CD4-positive, alpha-beta T cell treated with Interleukin-1 beta for 1 hour (primary cell): Measurements from ENCODE around the gene USP47.

Source experiments
- DNase-seq, 2 donors: peaks; one replicate each; pipeline ENCODE4 v3.0.0-alpha.2; 2020 to 2022

USP47 gene

DNA sequence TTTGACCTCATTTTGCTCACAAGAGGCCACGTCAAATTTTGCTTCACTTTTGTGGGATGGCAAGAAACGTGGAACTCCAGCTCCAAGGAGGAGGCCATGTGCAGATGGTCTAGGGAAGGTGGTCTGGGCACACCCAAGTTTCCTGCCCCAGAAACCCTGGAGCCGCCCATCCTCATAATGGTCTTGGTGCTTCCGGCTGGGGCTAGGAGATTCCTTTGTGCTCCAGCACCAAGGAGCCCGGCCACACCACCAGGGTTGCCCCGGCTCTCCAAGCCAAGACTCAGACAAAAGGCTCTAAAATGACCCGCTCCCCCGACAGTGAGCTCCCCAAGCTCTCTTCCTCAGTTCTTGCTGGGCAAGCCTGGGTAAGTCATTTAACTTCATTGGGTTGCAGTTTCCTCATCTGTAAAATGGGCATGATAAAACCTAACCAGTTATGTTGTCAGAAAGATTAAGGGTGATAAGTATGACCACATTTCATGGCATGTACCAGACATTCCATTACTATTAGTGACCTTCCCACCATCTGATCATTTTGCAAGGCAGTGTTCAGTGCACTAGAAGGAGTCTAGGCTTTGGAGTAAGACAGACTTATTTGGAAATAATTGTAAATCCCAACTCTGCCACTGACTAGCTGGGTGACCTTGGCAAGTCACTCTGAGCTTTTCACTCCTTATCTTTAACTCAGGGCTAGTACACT lies 143.4 kb downstream of the USP47 start:
- no peak for DNase-seq

DNA sequence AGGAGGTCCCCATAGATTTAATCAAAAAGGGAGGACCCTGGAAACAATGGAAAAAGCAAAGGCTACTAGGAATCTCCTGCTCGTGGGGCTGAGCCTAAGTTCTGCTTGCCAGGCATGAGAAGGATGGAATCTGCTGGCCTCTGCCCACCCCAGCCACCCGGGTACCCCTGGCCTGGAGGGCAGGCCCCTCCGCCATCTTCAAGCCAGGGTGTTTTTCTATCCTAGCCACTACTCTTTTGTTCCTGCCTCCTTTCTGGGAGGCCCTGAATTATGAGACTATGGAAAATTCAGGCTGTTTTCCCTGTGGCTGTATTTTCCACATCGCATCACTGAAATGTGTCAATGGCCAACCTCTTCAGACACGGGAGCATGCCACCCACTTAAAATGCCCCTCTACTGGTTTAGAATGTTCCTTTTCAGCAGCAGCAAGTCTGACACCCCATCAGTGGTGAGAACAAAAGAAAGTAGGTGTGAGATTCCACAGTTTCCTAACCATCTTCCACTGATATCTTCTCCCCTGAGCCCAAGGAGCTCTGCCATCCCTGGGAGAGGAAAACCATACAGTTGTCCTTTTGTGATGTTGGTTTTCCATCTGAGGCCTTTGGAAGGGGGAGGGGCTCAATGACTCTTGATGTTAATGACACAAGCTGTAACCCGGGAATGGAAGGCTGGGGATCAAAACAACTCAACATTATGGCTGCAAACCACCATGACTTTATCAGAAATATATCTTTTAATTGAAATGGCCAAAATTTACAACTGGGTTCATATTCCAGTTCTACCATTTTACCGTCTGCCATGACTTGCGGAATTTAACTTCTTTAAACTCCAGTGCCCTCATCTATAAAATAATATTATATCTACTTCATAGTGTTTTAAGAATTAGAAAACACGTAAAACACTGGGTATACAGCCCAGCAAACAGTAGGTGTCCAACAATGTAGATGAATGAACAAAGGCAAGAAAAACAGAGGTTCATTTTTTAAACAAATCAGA lies 144.5 kb downstream of the USP47 start:
- DNase-seq: no peak

- no peak for DNase-seq
Measured at GRCh38 chr11:11987503-11988022, 145.8 kb downstream of the USP47 start.

- no peak for DNase-seq
Measured at GRCh38 chr11:11988099-11988651, 146.4 kb downstream of the USP47 start.

DNA sequence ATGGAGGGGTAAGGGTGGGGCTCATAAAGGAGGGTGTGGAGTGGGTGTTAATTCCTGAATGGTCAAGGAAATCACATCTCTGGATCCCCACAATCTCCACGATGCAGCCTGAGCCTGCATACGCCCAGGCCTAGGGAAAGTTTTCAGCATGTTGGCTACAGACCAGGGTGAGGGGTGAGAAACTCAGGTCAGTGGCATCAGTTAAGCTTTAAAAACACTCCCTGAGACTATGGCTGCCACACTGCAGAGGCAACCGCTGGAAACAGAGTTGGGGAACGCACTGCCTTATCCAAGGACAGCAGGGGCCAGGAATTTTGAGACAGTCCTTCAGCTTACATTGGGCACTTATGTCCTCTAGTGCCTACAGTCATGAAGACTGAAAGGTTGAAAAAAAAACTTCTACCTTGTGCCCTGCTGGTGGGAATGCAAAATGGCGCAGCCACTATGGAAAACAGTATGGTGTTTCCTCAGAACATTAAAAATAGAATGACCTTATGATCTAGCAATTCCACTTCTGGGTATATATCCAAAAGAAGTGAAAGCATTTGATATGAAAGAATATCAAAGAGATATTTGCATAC lies 147.0 kb downstream of the USP47 start:
- no peak for DNase-seq

DNA sequence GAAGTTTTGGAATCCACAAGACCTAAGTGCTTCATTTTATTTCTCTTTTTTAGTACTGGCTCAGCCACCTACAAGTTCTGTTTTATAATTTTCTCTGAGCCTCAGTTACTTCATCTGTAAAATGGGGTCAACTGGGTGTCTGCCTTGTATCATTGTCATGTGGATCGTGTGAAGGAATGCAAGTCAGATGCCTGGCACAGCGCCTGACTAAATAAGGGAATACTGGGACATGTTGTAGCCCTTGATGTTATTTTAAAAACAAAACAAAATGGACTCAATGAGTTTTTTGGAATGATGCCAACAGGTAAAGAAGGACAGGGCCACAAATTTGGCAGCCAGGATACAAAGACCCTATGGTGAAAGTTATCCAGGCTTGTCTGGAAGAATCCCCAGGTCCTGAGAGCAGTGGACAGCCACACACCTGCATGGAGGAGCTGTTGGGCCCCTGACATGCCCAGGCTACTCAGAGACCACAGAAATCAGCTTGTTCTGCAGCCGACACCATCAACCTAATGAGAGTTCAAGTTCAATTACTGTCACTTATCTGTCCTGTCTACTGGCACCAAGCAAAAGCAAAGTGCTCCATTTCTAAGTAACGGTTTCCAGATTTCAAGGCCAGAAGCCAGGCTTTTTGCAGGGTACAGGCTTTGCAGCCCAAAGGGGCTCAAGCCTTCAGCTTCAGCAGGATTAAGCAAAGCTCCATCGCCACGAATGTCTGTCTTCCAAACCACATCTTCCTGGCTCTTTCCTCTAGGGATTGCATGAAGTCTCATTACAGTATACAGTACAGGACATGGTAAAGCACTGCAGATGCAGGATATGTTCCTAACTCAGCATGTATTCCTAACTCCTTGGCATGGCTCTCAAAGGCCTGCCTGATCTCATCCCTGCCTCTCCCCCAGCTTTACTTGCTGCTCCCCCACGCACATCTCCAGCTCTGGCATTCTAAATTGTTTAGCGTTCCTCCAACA lies 148.3 kb downstream of the USP47 start:
- no peak for DNase-seq

DNA sequence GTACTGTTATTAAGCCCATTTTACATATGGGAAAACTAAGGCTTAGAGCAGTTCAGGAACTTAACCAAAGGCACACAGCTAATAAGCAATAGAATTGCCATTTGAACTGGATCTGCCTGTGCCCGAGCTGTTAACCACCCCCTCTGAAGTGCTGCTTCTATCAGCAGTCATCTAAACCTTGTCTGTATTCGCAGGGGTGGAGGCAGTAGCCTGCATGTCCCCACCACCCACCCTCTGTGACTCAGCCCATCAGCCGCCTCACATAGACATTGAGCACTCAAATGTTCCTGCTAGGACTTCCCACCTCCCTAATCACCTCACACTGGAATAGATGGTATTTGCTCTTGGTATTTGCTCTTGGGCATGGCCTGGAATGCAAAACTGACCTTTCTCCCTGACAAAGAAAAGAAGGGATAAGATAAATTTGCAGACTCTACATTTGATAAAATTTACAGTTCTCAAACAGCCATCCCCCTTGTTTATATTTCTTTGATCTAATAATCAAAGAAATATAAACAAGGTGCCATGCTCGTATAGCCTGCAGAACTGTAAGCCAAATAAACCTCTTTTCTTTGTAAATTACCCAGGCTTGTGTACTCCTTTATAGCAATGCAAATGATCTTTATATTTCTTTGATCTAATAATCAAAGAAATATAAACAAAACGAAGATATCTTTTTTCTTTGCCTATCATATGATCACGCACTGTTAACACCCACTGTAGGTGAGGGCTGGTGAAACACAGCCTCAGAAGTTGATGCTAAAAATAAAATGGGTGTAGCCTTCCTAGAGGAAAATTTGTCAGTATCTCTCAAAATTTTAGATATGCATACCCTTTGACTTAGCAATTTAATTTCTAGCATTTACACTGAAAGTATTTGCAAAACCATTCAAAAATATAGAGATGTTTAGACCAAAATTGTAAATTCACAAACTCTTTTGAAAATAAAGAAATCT lies 150.8 kb downstream of the USP47 start:
- DNase-seq: no peak

- DNase-seq: no peak
Measured at GRCh38 chr11:11993839-11994238, 152.1 kb downstream of the USP47 start.

- peak; percentile 8 to 12 for DNase-seq
Measured at GRCh38 chr11:11995601-11996000, 153.8 kb downstream of the USP47 start.

DNA sequence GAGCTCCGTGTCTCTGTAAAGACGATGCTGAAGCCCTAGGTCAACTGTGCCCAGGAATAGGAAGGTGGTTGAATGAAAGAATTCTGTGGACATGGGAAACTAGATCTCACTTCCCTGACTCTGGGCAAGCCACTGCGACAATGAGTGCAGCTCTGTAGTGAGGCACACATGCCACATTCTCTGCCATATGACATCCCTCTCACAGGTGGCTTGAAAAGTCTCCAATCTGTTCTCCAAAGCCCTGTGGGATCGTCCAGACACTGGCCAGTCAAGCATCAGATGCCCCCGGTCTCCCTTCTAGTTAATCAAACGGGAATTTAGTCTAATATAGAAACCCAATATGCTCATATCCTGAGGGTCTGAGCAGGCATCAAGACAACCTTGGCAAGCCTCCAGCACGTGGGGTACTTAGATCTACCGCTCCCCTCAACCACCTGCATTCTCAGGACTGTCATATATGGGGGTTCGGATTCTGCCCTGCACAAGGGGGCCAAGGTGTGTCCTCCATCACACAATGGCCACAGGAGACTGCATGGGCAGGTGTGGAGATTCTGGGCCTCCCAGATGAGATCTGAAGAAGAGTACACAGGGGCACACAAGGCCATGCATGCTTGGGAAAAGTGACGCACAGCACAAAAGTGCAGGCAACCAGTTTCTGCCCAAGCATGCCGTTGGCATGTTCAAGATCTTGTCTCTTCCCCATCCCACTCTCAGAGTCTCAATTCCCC lies 154.7 kb downstream of the USP47 start:
- DNase-seq: no peak

- no peak for DNase-seq
Measured at GRCh38 chr11:11997049-11997322, 155.2 kb downstream of the USP47 start.

- no peak for DNase-seq
Measured at GRCh38 chr11:11998091-11998781, 156.5 kb downstream of the USP47 start.

GRCh38 chr11:12001186-12001585 lies 159.4 kb downstream of the USP47 start:
- no peak for DNase-seq

- no peak for DNase-seq
Measured at GRCh38 chr11:12003336-12003735, 161.6 kb downstream of the USP47 start.

- no peak for DNase-seq
Measured at GRCh38 chr11:12003815-12004214, 162.0 kb downstream of the USP47 start.

DNA sequence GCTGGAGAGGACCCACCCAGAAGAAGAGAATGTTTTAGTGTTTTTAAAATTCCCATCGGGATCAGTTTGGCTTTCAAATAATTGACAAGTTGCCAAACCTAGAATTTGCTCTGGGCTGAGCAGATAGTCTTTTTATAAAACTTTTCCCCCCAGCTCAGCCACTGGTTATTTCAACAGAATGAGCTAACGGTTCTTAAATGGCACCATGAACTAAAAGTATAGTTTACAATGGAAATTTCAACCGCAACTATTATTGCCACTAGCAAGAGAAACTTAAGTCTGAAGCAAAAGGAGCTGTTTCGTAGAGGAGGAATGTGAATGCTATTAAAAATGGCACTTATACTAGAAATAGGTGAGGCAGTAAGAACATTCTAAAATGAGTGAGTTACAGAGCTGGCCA lies 163.3 kb downstream of the USP47 start:
- DNase-seq: no peak

GRCh38 chr11:12005476-12005875 lies 163.7 kb downstream of the USP47 start:
- no peak for DNase-seq

GRCh38 chr11:12006552-12007229 lies 164.9 kb downstream of the USP47 start:
- DNase-seq: no peak

- DNase-seq: no peak
Measured at GRCh38 chr11:12007230-12007593, 165.4 kb downstream of the USP47 start.
